ENCODE data around the gene SSC5D.

The SSC5D gene

GRCh38 chr19:55474269-55475265, 13.7 kb upstream of the SSC5D start:
- no peak for DNase-seq

GRCh38 chr19:55476100-55476775, 12.0 kb upstream of the SSC5D start, which contains the start of gene ZNF628:
TSS of gene ZNF628 (plus strand) at chr19:55476617. CDS start at chr19:55479911, 3,294 bp downstream.
- DNase-seq: peak; percentile 99

GRCh38 chr19:55477905-55478304, 10.3 kb upstream of the SSC5D start:
- DNase-seq: no peak

- DNase-seq: no peak
Observed at GRCh38 chr19:55478364-55478763, 9.9 kb upstream of the SSC5D start.

- no peak for DNase-seq
Observed at GRCh38 chr19:55479045-55479444, 9.2 kb upstream of the SSC5D start.

GRCh38 chr19:55479451-55480230, 8.6 kb upstream of the SSC5D start:
- no peak for DNase-seq

GRCh38 chr19:55481148-55481793, 7.0 kb upstream of the SSC5D start:
- no peak for DNase-seq

GRCh38 chr19:55481794-55482155, 6.5 kb upstream of the SSC5D start:
- no peak for DNase-seq

- DNase-seq: no peak
Observed at GRCh38 chr19:55482156-55482961, 5.9 kb upstream of the SSC5D start.

GRCh38 chr19:55482967-55483705, 5.1 kb upstream of the SSC5D start:
- DNase-seq: no peak

GRCh38 chr19:55483706-55484592, 4.3 kb upstream of the SSC5D start:
- no peak for DNase-seq

GRCh38 chr19:55484593-55485438, 3.4 kb upstream of the SSC5D start, which contains the start of gene NAT14:
TSS of gene NAT14 (plus strand) at chr19:55485188. CDS start at chr19:55485709, 521 bp downstream.
- DNase-seq: peak; percentile 76

GRCh38 chr19:55485439-55486011, 2.7 kb upstream of the SSC5D start:
- DNase-seq: no peak

GRCh38 chr19:55486043-55486970, 1.9 kb upstream of the SSC5D start:
- no peak for DNase-seq

GRCh38 chr19:55486971-55487923, 989 bp upstream of the SSC5D start:
- peak; percentile 78 for DNase-seq

All from stimulated activated CD4-positive, alpha-beta T cell treated with anti-CD3 and anti-CD28 coated beads, Interleukin-15, amount 100 ng/mL, for 24 hours (primary cell).